Body of pancreas (tissue), 4 donors: ENCODE data around the gene NR3C2. TPM values are rescaled to one million over a fixed set of nuclear protein-coding genes. Genes with fewer than 3 reads are reported as not detected.

Experiments used
- ATAC-seq: fragments of 150-250 bp; one replicate; pipeline ENCODE4 v1.9.1; 2016
- DNase-seq, 4 donors: peaks; one replicate each; pipeline ENCODE4 v3.0.0-alpha.2; 2019
- H3K27ac ChIP-seq, 4 donors: fragments of 200-600 bp; sonication (generic); 1 replicate in 3 of 4; 2 replicates in 1 of 4; pipeline versions ENCODE4 v1.5.1 to v1.6.1; 2016 to 2019; ENCODE audit warnings: mild to moderate bottlenecking in 1 of 4, mixed read lengths in 1 of 4, moderate library complexity in 1 of 4
- H3K27me3 ChIP-seq, 2 donors: fragments of 200-600 bp; sonication (generic); one replicate each; pipeline ENCODE4 v1.6.0; 2016; ENCODE audit warnings: mild to moderate bottlenecking in 1 of 2
- H3K36me3 ChIP-seq, 2 donors: fragments of 200-600 bp; sonication (generic); replicated peaks in 1 of 2; 2 replicates each; pipeline ENCODE4 v1.5.1; 2016; ENCODE audit warnings: low read depth in 2 of 2; ENCODE audit not compliant: insufficient read depth in 1 of 2
- H3K4me1 ChIP-seq: fragments of 200-600 bp; sonication (generic); one replicate; pipeline ENCODE4 v1.6.0; 2016
- H3K4me3 ChIP-seq, 2 donors: fragments of 200-600 bp; sonication (generic); 1 replicate in 1 of 2; 2 replicates in 1 of 2; pipeline ENCODE4 v1.5.1; 2016 to 2019
- H3K9me3 ChIP-seq, 3 donors: fragments of 200-600 bp; sonication (generic); 1 replicate in 2 of 3; 2 replicates in 1 of 3; pipeline ENCODE4 v1.5.1; 2016
- CTCF ChIP-seq, 7 experiments: fragments of 450-650 bp in 4 of 7; fragments of 200-600 bp in 3 of 7; sonication (generic) in 3 of 7; IDR thresholded peaks; one replicate each; pipeline ENCODE4 v1.5.1; 2016 to 2019; ENCODE audit warnings: antibody characterized with exemption in 7 of 7
- POLR2A ChIP-seq, 3 donors: fragments of 450-650 bp; IDR thresholded peaks; one replicate each; pipeline ENCODE4 v1.6.1; 2016; ENCODE audit warnings: antibody characterized with exemption in 3 of 3, mild to moderate bottlenecking in 2 of 3
- WGBS, 2 donors: methylation state at CpG; one replicate each; pipeline ENCODE4 v1.1.5; 2017; 5-methylcytosine and 5-hydroxymethylcytosine counted together
- intact Hi-C: fragments of 100-400 bp; cut with DNase I; formaldehyde crosslinking; loops from one replicate; pipeline ENCODE4 v1.15.1; 2023
- total RNA-seq, 2 donors: library from RNA; depleted of rRNA; stranded (reverse); fragments of >200 nt; gene quantifications; one replicate each; pipeline ENCODE4 v1.1.0, GENCODE V29; 2016

NR3C2 gene
- total RNA-seq, 2 donors from 2014 or later = 14.8 to 18.8 TPM

- Histone ChIP-seq H3K9me3 (no peaks in the 10 kb centered on the region), H3K4me3 (no peak overlapping the region), H3K36me3 (no peaks in the 10 kb centered on the region), H3K27me3 (no peaks in the 10 kb centered on the region), H3K27ac (no peak overlapping the region), H3K4me1 (peaks cover 23% of the 10 kb centered on the region)
- TF ChIP-seq POLR2A (IDR thresholded peaks at IDR 0.05) (no peak), CTCF (IDR thresholded peaks at IDR 0.05) (no peak)
- ATAC-seq = no peak
- intact Hi-C loops = no loop called here
- no peak for DNase-seq
- WGBS, 2 donors = 77 to 95% methylated on average over 3 of the region's 3 CpGs
Observed at GRCh38 chr4:148207068-148207467, 235.1 kb downstream of the NR3C2 start.

GRCh38 chr4:148205476-148205875 is 236.7 kb downstream of the NR3C2 start:
- no peak overlapping the region for H3K4me3 ChIP-seq
- 90 to 91% methylated on average over 3 of the region's 3 CpGs for WGBS, 2 donors
- H3K27ac ChIP-seq = no peak overlapping the region
- DNase-seq = no peak
- no peaks in the 10 kb centered on the region for H3K9me3 ChIP-seq
- intact Hi-C loops = no loop called here
- H3K27me3 ChIP-seq = no peaks in the 10 kb centered on the region
- no peaks in the 10 kb centered on the region for H3K36me3 ChIP-seq
- H3K4me1 ChIP-seq = peaks cover 24% of the 10 kb centered on the region
- no peak for TF ChIP-seq POLR2A (IDR thresholded peaks at IDR 0.05)
- no peak for TF ChIP-seq CTCF (IDR thresholded peaks at IDR 0.05)
- ATAC-seq = no peak

- 89 to 100% methylated on average over 1 of the region's 1 CpG for WGBS, 2 donors
- no peak for ATAC-seq
- intact Hi-C loops = no loop called here
- Histone ChIP-seq H3K27me3 (no peaks in the 10 kb centered on the region), H3K4me1 (peaks cover 24% of the 10 kb centered on the region), H3K4me3 (no peak overlapping the region), H3K9me3 (no peaks in the 10 kb centered on the region), H3K36me3 (no peaks in the 10 kb centered on the region), H3K27ac (peak overlapping the region in 3 of 4 donors; percentile 77 to 93 (median 82))
- TF ChIP-seq POLR2A (IDR thresholded peaks at IDR 0.05) = no peak
- no peak for TF ChIP-seq CTCF (IDR thresholded peaks at IDR 0.05)
- DNase-seq = no peak
Observed at GRCh38 chr4:148204892-148205291, 237.3 kb downstream of the NR3C2 start.

- WGBS, 2 donors = 35 to 42% methylated on average over 3 of the region's 3 CpGs
- Histone ChIP-seq H3K27me3 (no peaks in the 10 kb centered on the region), H3K4me1 (peaks cover 24% of the 10 kb centered on the region), H3K4me3 (no peak overlapping the region), H3K36me3 (no peaks in the 10 kb centered on the region), H3K27ac (peak overlapping the region; percentile 2 to 93 (median 80)), H3K9me3 (no peaks in the 10 kb centered on the region)
- DNase-seq (no peak), ATAC-seq (peak; percentile 31)
- no peak for TF ChIP-seq POLR2A (IDR thresholded peaks at IDR 0.05)
- no peak for TF ChIP-seq CTCF (IDR thresholded peaks at IDR 0.05)
- intact Hi-C loops = no loop called here
Observed at GRCh38 chr4:148204171-148204570, 238.0 kb downstream of the NR3C2 start.
